HepG2 (cell line): Measurements from ENCODE around the gene ST6GALNAC6.

Experiments used
- CHD2 ChIP-seq: IDR thresholded peaks from 2 replicates; pipeline ENCODE4 v1.6.1; 2011; ENCODE audit warnings: low read depth, low read length, improper control_type of control experiment
- FOXJ3 ChIP-seq: sonication (generic); formaldehyde crosslinking; IDR thresholded peaks from 2 replicates; pipeline ENCODE4 v1.4.0; 2020; ENCODE audit warnings: missing genetic modification reagents, mild to moderate bottlenecking, borderline replicate concordance
- JUNB ChIP-seq: sonication (generic); formaldehyde crosslinking; IDR thresholded peaks from 2 replicates; pipeline ENCODE4 v1.8.0; 2022; ENCODE audit warnings: missing genetic modification reagents, mild to moderate bottlenecking, borderline replicate concordance
- PCBP2 ChIP-seq: fragments of 200-400 bp; formaldehyde crosslinking; optimal IDR thresholded peaks from 2 replicates; pipeline ENCODE3; 2018; ENCODE audit warnings: low read length, low read depth; ENCODE audit not compliant: poor library complexity, severe bottlenecking
- SP4 ChIP-seq: sonication (generic); formaldehyde crosslinking; IDR thresholded peaks from 2 replicates; pipeline ENCODE4 v1.8.1; 2023; ENCODE audit warnings: mild to moderate bottlenecking, missing genetic modification reagents
- ZBTB20 ChIP-seq: sonication (generic); formaldehyde crosslinking; IDR thresholded peaks from 2 replicates; pipeline ENCODE4 v1.8.1; 2023; ENCODE audit warnings: missing genetic modification reagents, low read depth, mild to moderate bottlenecking, borderline replicate concordance
- ZBTB7A ChIP-seq: sonication (generic); formaldehyde crosslinking; IDR thresholded peaks from 2 replicates; pipeline ENCODE4 v1.8.0; 2022; ENCODE audit warnings: mild to moderate bottlenecking, missing genetic modification reagents
- ZKSCAN1 ChIP-seq: fragments of 150-350 bp; IDR thresholded peaks from 2 replicates; pipeline ENCODE4 v1.6.1; 2014; ENCODE audit warnings: low read length
- ZNF672 ChIP-seq: sonication (generic); formaldehyde crosslinking; IDR thresholded peaks from 2 replicates; pipeline ENCODE4 v1.8.1; 2022; ENCODE audit warnings: missing genetic modification reagents
- TF ChIP-seq, protein P1 (sequence below): sonication (generic); formaldehyde crosslinking; IDR thresholded peaks from 2 replicates; pipeline ENCODE4 v1.4.0; 2020; ENCODE audit warnings: missing genetic modification reagents, low read depth, mild to moderate bottlenecking, borderline replicate concordance

DNA sequence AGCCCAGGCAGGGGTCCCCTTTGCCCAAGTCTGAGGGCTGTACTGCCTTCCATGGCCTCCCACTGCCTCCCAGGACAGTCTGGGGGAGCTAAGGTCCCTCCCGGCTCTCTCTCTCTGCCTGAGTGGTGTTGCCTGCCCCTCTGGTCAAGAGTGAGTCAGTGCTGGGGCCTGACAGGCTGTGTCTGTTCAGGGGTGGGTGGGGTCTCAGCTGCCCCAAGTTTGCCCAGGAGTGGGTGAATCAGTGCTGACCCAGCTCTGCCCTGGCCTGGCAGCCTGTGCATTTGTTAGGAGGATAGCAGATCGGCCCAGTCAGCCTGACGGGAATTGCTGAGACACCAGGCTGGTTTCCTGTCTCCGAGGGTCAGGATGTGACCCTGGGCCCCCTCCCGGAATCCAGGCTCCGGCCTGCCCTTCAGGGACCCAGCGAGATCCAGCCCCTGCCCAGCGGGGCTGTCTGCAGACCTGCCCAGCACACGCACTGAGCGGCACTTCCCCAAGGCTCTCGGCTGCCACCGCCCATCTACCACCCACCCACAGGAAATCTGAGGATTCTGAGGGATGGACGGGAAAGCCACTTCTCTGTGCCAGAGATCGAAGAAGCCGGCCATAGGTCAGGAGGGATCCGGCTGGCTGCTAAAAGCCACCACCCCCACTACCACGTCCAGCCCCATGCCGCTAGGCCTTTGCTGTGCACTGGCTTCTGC is 60.9 kb downstream of the ST6GALNAC6 start:
- TF ChIP-seq CHD2 (no peak), ZNF672 (CRISPR knock-in tag) (no peak), JUNB (no peak), PCBP2 (no peak), ZKSCAN1 (no peak), FOXJ3 (no peak), SP4 (no peak), ZBTB20 (CRISPR knock-in tag) (no peak), ZBTB7A (CRISPR knock-in tag) (0 out of 2 replicates have a peak, but pooled peaks have one; percentile 36)
- TF ChIP-seq, protein P1, sequence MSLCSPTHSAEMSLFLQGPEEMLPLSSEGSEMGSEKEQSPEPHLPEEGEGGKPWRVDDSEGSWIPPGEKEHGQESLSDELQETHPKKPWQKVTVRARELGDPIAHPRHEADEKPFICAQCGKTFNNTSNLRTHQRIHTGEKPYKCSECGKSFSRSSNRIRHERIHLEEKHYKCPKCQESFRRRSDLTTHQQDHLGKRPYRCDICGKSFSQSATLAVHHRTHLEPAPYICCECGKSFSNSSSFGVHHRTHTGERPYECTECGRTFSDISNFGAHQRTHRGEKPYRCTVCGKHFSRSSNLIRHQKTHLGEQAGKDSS, result 0 out of 2 replicates have a peak, but pooled peaks have one; percentile 60
